GM12878 (cell line): Measurements from ENCODE around the gene GXYLT1. TPM values are rescaled to one million over a fixed set of nuclear protein-coding genes. Genes with fewer than 3 reads are reported as not detected.

Experiments
- ATAC-seq: fragments of 200-7000 bp; cut with Tn5 transposase; 3 replicates; pipeline ENCODE4 v1.9.1; 2020; ENCODE audit warnings: mild to moderate bottlenecking, moderate library complexity
- BruUV-seq: library from RNA; stranded (reverse); fragments of 400-500 nt; replicated peaks from 2 replicates; lab custom pipeline; 2021; lab: Mats Ljungman, UMichigan
- CTCF ChIA-PET: fragments of 300-600 bp; sonication (Branson Sonifier 250); formaldehyde crosslinking; extraction: SDS; loops from one replicate; lab custom pipeline; 2021; ENCODE audit warnings: inconsistent platforms; lab: Yijun Ruan, JAX
- POLR2A ChIA-PET: fragments of 350-600 bp; formaldehyde crosslinking; extraction: SDS; loops from one replicate; lab custom pipeline; 2021; ENCODE audit warnings: inconsistent platforms; lab: Charles Lee
- RAD21 ChIA-PET: fragments of 300-600 bp; sonication (Branson Sonifier 250); formaldehyde crosslinking; loops from one replicate; lab custom pipeline; 2023; ENCODE audit warnings: antibody characterized with exemption; ENCODE audit not compliant: unreplicated experiment; lab: Charles Lee
- SMC1A ChIA-PET: fragments of 300-600 bp; sonication (Branson Sonifier 250); formaldehyde crosslinking; loops from one replicate; lab custom pipeline; 2023; ENCODE audit not compliant: unreplicated experiment, uncharacterized antibody; lab: Charles Lee
- DNase-seq: peaks from one replicate; pipeline ENCODE4 v3.0.0-alpha.2; 2011; ENCODE audit warnings: low read depth, low spot score
- FAIRE-seq: peaks from 3 replicates; lab custom pipeline; 2011; peaks lifted over from hg19 to GRCh38; lab: Jason Lieb, UNC
- H2AFZ ChIP-seq: 2 replicates; pipeline ENCODE4 v1.6.0; 2011; ENCODE audit warnings: low read depth, low read length, control low read depth; ENCODE audit not compliant: control insufficient read depth
- H3K27ac ChIP-seq: 2 replicates; pipeline ENCODE4 v1.5.1; 2011; ENCODE audit warnings: control low read depth; ENCODE audit not compliant: control insufficient read depth, insufficient read depth
- H3K27me3 ChIP-seq, 2 experiments: replicated peaks in 1 of 2; 2 replicates each; pipeline versions ENCODE4 v1.6.0 to v1.6.1; 2011; ENCODE audit warnings: low read length in 1 of 2; ENCODE audit not compliant: control insufficient read depth in 2 of 2, insufficient read depth in 2 of 2
- H3K36me3 ChIP-seq, 2 experiments: 2 replicates each; pipeline ENCODE4 v1.5.1; 2011; ENCODE audit warnings: low read length in 1 of 2; ENCODE audit not compliant: control insufficient read depth in 2 of 2, insufficient read depth in 2 of 2
- H3K4me1 ChIP-seq: 2 replicates; pipeline ENCODE4 v1.6.1; 2011; ENCODE audit warnings: mild to moderate bottlenecking, low read length, moderate library complexity, mixed read lengths; ENCODE audit not compliant: control insufficient read depth, insufficient read depth
- H3K4me2 ChIP-seq: 2 replicates; pipeline ENCODE4 v1.6.0; 2011; ENCODE audit warnings: control low read depth; ENCODE audit not compliant: control insufficient read depth, insufficient read depth
- H3K4me3 ChIP-seq: fragments of 200-600 bp; sonication (generic); 2 replicates; pipeline ENCODE4 v1.5.1; 2016
- H3K79me2 ChIP-seq: 2 replicates; pipeline ENCODE4 v1.6.0; 2011; ENCODE audit warnings: low read length; ENCODE audit not compliant: control insufficient read depth, insufficient read depth
- H3K9ac ChIP-seq: 2 replicates; pipeline ENCODE4 v1.8.0; 2011; ENCODE audit warnings: low read length, control low read depth, mixed read lengths; ENCODE audit not compliant: control insufficient read depth, insufficient read depth
- H3K9me3 ChIP-seq: replicated peaks from 3 replicates; pipeline ENCODE4 v1.5.1; 2011; ENCODE audit warnings: mild to moderate bottlenecking, low read length; ENCODE audit not compliant: control insufficient read depth, insufficient read depth
- H4K20me1 ChIP-seq: 2 replicates; pipeline ENCODE4 v1.6.0; 2011; ENCODE audit not compliant: control insufficient read depth, insufficient read depth
- BMI1 ChIP-seq: fragments of 450-650 bp; IDR thresholded peaks from 2 replicates; pipeline ENCODE4 v1.6.1; 2016; ENCODE audit warnings: mild to moderate bottlenecking, moderate library complexity, borderline replicate concordance
- HDAC6 ChIP-seq: fragments of 200-600 bp; sonication (generic); IDR thresholded peaks from one replicate; pipeline ENCODE4 v1.8.0; 2017; ENCODE audit warnings: antibody characterized with exemption; ENCODE audit not compliant: unreplicated experiment
- LARP7 ChIP-seq: fragments of 450-650 bp; IDR thresholded peaks from 2 replicates; pipeline ENCODE4 v1.6.1; 2017; ENCODE audit warnings: mild to moderate bottlenecking
- MEF2B ChIP-seq: fragments of 450-650 bp; IDR thresholded peaks from 2 replicates; pipeline ENCODE4 v1.6.1; 2018; ENCODE audit warnings: mild to moderate bottlenecking, moderate library complexity; ENCODE audit not compliant: partially characterized antibody, poor library complexity, severe bottlenecking
- MTA2 ChIP-seq: fragments of 450-650 bp; IDR thresholded peaks from 2 replicates; pipeline ENCODE4 v1.6.1; 2016; ENCODE audit warnings: low read depth, mild to moderate bottlenecking, moderate library complexity
- NFYA ChIP-seq: IDR thresholded peaks from 2 replicates; pipeline ENCODE4 v1.6.1; 2011; ENCODE audit warnings: low read depth, mild to moderate bottlenecking, low read length, improper control_type of control experiment, borderline replicate concordance
- NRF1 ChIP-seq: conservative IDR thresholded peaks from 2 replicates; pipeline ENCODE4 v1.6.1; 2011; ENCODE audit warnings: mild to moderate bottlenecking, low read depth, low read length, improper control_type of control experiment
- PAX5 ChIP-seq: IDR thresholded peaks from 2 replicates; pipeline ENCODE4 v1.6.1; 2011; ENCODE audit warnings: low read depth, low read length, borderline replicate concordance
- POLR2AphosphoS2 ChIP-seq: IDR thresholded peaks from 2 replicates; pipeline ENCODE4 v1.6.1; 2011; ENCODE audit warnings: low read depth, mild to moderate bottlenecking, low read length, improper control_type of control experiment, moderate library complexity
- SMARCA5 ChIP-seq: fragments of 450-650 bp; IDR thresholded peaks from 2 replicates; pipeline ENCODE4 v1.6.1; 2017; ENCODE audit warnings: mild to moderate bottlenecking
- SPI1 ChIP-seq: IDR thresholded peaks from 2 replicates; pipeline ENCODE4 v1.6.1; 2011; ENCODE audit warnings: low read depth, mild to moderate bottlenecking, low read length, moderate library complexity, borderline replicate concordance; ENCODE audit not compliant: insufficient read depth
- SREBF2 ChIP-seq: IDR thresholded peaks from 2 replicates; pipeline ENCODE4 v1.6.1; 2012; ENCODE audit warnings: mild to moderate bottlenecking, low read length
- SRF ChIP-seq, 2 experiments: IDR thresholded peaks; 2 replicates each; pipeline ENCODE4 v1.6.1; 2011; ENCODE audit warnings: low read depth in 2 of 2, low read length in 2 of 2, mild to moderate bottlenecking in 1 of 2, moderate library complexity in 1 of 2
- SUZ12 ChIP-seq: fragments of 200-600 bp; sonication (generic); IDR thresholded peaks from one replicate; pipeline ENCODE4 v1.6.1; 2018; ENCODE audit warnings: antibody characterized with exemption, mild to moderate bottlenecking; ENCODE audit not compliant: unreplicated experiment
- ZNF207 ChIP-seq: fragments of 450-650 bp; IDR thresholded peaks from 2 replicates; pipeline ENCODE4 v1.6.1; 2014; ENCODE audit warnings: antibody characterized with exemption, mild to moderate bottlenecking, borderline replicate concordance
- WGBS: methylation state at CpG from one replicate; pipeline ENCODE4 v1.1.6; 2016; ENCODE audit warnings: low lambda C conversion rate; ENCODE audit not compliant: insufficient replicate concordance, insufficient coverage; ENCODE audit errors: missing lambda C conversion rate; 5-methylcytosine and 5-hydroxymethylcytosine counted together
- in situ Hi-C: fragments of 300-500 bp; cut with MboI; formaldehyde crosslinking; loops from 9 replicates; pipeline ENCODE4 v1.14.3; 2018; ENCODE audit warnings: mixed read lengths
- intact Hi-C: fragments of 100-400 bp; cut with micrococcal nuclease; formaldehyde crosslinking; loops from one replicate; pipeline ENCODE4 v1.14.2; 2022; ENCODE audit not compliant: unreplicated experiment
- polyA plus RNA-seq, 11 experiments: library from polyadenylated mRNA; depleted of rRNA in 4 of 11; unstranded in 6 of 11; stranded (reverse) in 5 of 11; fragments of >200 nt; fragmentation: Nextera tagmentation in 4 of 11; fragmentation: Illumina TruSeq in 1 of 11; extraction: Ambion mirVana in 4 of 11; extraction: Trizol in 1 of 11; gene quantifications; 1 replicate in 1 of 11; 2 replicates in 10 of 11; pipeline versions ENCODE4 v1.2.1 to v1.2.3, GENCODE V29; 2011 to 2016; ENCODE audit warnings: inconsistent platforms in 2 of 11, missing spikeins in 2 of 11, low read depth in 1 of 11
- total RNA-seq, 4 experiments: library from RNA; depleted of rRNA in 3 of 4; stranded (reverse); fragments of >200 nt in 3 of 4; fragmentation: Illumina TruSeq in 1 of 4; extraction: Trizol in 1 of 4; gene quantifications; 2 replicates each; pipeline versions ENCODE4 v1.2.1 to v1.2.3, GENCODE V29; 2013 to 2021
- TF ChIP-seq, protein P1 (sequence below), 3 experiments: IDR thresholded peaks in 2 of 3; conservative IDR thresholded peaks in 1 of 3; 2 replicates each; pipeline ENCODE4 v1.5.1; 2011; ENCODE audit warnings: low read depth in 3 of 3, low read length in 3 of 3, mild to moderate bottlenecking in 3 of 3, control low read depth in 2 of 3, moderate library complexity in 2 of 3, inconsistent platforms in 1 of 3, mixed read lengths in 1 of 3; ENCODE audit not compliant: control insufficient read depth in 2 of 3, insufficient read depth in 1 of 3; ENCODE audit errors: extremely low read depth in 1 of 3
- TF ChIP-seq, protein P2 (sequence below): IDR thresholded peaks from 2 replicates; pipeline ENCODE4 v1.6.1; 2011; ENCODE audit warnings: borderline replicate concordance, low read depth, mild to moderate bottlenecking, moderate library complexity, mixed read lengths, low read length; ENCODE audit not compliant: insufficient read depth; ENCODE audit errors: extremely low read length

GXYLT1 gene
- total and polyA plus RNA-seq, 10 of the 15 experiments (the other 5 are each of a cell fraction or from before 2014, with no cell fraction given) = 2.3 to 14.9 (median 8.9) TPM

DNA sequence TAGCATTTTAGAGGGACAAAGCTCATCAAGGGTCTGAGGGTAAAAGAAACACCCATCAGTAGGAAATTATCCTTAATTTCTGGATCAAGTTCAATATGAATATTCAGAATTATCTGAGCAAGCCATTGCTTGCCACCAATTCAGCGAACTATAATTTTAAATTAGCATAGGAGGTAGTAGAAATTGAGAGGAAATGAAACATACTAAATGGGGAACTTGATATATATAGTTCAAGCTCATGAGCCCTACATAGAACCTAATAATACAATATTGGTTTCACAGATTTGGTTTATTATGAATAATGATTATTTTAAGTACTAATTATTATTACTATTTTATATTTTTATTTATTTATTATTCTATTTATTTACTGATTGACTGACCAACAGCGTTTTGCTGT is 42.1 kb upstream of the GXYLT1 start:
- intact Hi-C loops = no loop called here
- H3K27me3 ChIP-seq = no peaks in the 10 kb centered on the region
- H3K79me2 ChIP-seq = no peaks in the 10 kb centered on the region
- H2AFZ ChIP-seq = no peak overlapping the region
- H3K9ac ChIP-seq = no peak overlapping the region
- no peaks in the 10 kb centered on the region for H4K20me1 ChIP-seq
- ChIA-PET POLR2A (interaction anchor here (0.6 kb wide), 1 partner anchor 11 kb away, joined by 3 read pairs; no protein-coding TSS in a partner anchor), CTCF (interaction anchor here (0.6 kb wide), 1 partner anchor 20 kb away, joined by 3 read pairs; no protein-coding TSS in a partner anchor), SMC1A (interaction anchor here (0.7 to 2.3 kb wide), 5 partner anchors 14 to 1338 kb away, joined by 3 to 6 read pairs (median 4); no protein-coding TSS in a partner anchor), RAD21 (interaction anchor here (0.9 kb wide), 1 partner anchor 131 kb away, joined by 3 read pairs; no protein-coding TSS in a partner anchor)
- H3K4me1 ChIP-seq = peaks cover 4% of the 10 kb centered on the region; the same call in 1 of the 2 replicates
- no TSS peak for BruUV-seq
- peaks cover 0 to 3% of the 10 kb centered on the region in 2 experiments; a peak in 1 of 4 replicates for H3K36me3 ChIP-seq
- WGBS = 26% methylated on average over 2 of the region's 2 CpGs
- H3K4me2 ChIP-seq = no peak overlapping the region
- no peak for DNase-seq
- TF ChIP-seq LARP7 (no peak), ZNF207 (no peak), SPI1 (peak; percentile 26; the same call in 1 of the 2 replicates), SUZ12 (no peak), SREBF2 (no peak), NFYA (no peak), POLR2AphosphoS2 (no peak), NRF1 (no peak), HDAC6 (no peak), SRF (IDR thresholded peaks at IDR 0.05; ENCODE audit: low read depth in 2 of 2, low read length in 2 of 2) (no peak), BMI1 (no peak), MTA2 (no peak), MEF2B (peak; percentile 12), PAX5 (no peak), SMARCA5 (no peak)
- TF ChIP-seq, protein P1, sequence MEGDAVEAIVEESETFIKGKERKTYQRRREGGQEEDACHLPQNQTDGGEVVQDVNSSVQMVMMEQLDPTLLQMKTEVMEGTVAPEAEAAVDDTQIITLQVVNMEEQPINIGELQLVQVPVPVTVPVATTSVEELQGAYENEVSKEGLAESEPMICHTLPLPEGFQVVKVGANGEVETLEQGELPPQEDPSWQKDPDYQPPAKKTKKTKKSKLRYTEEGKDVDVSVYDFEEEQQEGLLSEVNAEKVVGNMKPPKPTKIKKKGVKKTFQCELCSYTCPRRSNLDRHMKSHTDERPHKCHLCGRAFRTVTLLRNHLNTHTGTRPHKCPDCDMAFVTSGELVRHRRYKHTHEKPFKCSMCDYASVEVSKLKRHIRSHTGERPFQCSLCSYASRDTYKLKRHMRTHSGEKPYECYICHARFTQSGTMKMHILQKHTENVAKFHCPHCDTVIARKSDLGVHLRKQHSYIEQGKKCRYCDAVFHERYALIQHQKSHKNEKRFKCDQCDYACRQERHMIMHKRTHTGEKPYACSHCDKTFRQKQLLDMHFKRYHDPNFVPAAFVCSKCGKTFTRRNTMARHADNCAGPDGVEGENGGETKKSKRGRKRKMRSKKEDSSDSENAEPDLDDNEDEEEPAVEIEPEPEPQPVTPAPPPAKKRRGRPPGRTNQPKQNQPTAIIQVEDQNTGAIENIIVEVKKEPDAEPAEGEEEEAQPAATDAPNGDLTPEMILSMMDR (IDR thresholded peaks at IDR 0.05 in 2 of 3, conservative IDR thresholded peaks at IDR 0.05 in 1 of 3; ENCODE audit: control insufficient read depth in 2 of 3, extremely low read depth in 1 of 3, insufficient read depth in 1 of 3, low read depth in 3 of 3, low read length in 3 of 3) = no peak
- TF ChIP-seq, protein P2, sequence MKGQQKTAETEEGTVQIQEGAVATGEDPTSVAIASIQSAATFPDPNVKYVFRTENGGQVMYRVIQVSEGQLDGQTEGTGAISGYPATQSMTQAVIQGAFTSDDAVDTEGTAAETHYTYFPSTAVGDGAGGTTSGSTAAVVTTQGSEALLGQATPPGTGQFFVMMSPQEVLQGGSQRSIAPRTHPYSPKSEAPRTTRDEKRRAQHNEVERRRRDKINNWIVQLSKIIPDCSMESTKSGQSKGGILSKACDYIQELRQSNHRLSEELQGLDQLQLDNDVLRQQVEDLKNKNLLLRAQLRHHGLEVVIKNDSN = no peak
- H3K4me3 ChIP-seq = no peak overlapping the region
- H3K27ac ChIP-seq = peak overlapping the region; percentile 28; the same call in 1 of the 2 replicates
- ATAC-seq = peak; percentile 70
- no peaks in the 10 kb centered on the region for H3K9me3 ChIP-seq
- in situ Hi-C loops = no loop called here
- no peak for FAIRE-seq
